NCI-H526 (cell line): Measurements from ENCODE around the gene NELFCD.
"Not testable (repeated sequence)": the region's sequence is repeated elsewhere in the genome, so short reads cannot be mapped to it uniquely, and the experiment has no call there.

ENCODE experiments used
- DNase-seq, 2 experiments: peaks; one replicate each; lab custom pipeline; 2025; lab: John Stamatoyannopoulos, UW

The NELFCD gene

GRCh38 chr20:58980711-58981627 lies at the start of gene NELFCD:
Gene NELFCD, plus strand, starts transcription at chr20:58981256. Its CDS starts 54 bp downstream, at chr20:58981310.
- peak; percentile 71 to 96 for DNase-seq

GRCh38 chr20:58932170-58932569 lies 48.9 kb upstream of the NELFCD start:
- DNase-seq = no peak

DNA sequence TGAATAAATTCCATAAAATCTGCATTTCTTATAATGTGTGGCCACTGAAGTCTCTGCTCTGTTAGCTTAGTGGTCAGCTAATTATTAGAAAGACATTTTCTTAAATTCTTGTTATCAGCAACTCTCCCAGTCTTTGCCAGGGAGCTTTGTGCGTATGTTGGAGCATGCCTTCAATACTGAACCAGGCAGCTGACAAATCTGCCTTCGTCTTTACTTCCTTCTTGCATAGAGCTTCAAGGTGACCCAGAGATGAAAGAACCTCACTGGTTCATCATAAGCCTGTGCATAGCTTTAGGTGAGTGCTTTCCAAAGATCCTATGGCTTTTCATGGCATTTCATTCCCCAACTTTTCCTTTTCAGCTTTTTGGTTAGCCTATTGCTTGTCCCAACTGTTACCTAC lies 43.0 kb upstream of the NELFCD start:
- no peak for DNase-seq

- DNase-seq = no peak
Measured at GRCh38 chr20:58938541-58938940, 42.5 kb upstream of the NELFCD start.

- DNase-seq = no peak
Measured at GRCh38 chr20:58941471-58941870, 39.6 kb upstream of the NELFCD start.

DNA sequence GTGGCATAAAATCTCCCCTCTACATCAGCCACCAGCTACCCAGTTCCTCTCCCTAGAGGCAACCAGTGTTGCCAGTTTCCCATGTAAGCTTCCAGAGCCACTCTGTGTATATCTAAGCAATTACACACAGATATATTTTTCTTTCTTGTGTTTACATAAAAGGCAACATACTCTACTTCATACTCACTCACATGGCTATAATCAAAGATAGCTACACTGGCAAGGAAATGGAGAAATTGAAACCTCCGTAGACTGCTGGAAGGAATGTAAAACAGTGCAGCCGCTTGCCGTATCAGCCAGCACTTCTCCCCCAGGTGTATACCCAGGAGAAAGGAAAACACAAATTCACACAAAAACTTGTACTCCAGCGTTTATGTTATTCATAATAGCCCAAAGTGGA lies 38.5 kb upstream of the NELFCD start:
- DNase-seq = no peak

DNA sequence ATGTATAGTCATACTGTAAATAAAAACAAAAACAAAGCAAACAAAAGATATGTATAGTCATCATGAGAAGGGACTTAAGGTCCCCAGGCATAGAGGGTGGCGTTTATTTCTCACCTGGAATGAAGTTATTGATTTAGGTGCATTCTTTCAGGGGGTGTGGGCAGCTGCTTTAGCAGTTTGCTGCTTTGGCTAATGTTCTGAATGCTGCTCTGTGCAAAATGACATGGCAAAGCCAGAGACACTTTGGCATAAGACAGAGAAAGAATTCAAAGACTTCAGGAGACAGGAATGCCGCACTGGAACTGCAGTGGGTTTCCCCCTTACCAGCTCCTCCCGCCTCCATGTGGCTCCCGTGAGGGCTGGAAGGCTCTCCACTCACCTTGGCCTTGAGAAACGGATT lies 36.4 kb upstream of the NELFCD start:
- no peak for DNase-seq

DNA sequence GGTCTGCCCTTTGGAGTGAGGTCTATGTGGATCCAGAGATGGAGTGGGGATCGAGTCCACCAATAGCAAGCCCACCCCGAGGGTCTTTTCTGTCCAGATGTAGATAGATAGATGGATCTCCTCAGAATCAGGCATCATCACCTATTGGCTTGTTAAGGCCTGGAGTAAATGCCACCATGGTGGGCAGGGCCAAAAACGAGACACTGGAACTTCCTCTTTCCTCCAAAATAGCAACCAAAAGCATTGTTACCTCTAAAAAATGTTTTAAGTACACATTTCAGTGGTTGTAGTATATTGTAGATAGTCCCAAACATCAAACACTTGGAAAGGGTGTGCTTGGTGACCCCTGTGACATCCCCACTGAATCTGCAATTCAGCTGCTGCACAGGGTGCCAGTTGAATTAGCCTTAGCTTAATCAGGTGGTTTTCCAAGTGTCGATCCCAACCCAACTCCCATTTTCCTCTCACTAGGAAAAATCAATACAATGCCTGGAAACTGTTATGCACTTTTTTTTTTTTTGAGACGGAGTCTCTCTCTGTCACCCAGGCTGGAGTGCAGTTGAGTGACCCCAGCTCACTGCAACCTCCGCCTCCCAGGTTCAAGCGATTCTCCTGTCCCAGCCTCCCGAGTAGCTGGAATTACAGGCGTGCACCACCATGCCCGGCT lies 35.0 kb upstream of the NELFCD start:
- no peak for DNase-seq

- DNase-seq = not testable (repeated sequence)
Measured at GRCh38 chr20:58947797-58948388, 33.2 kb upstream of the NELFCD start.

GRCh38 chr20:58950603-58951002 lies 30.5 kb upstream of the NELFCD start:
- DNase-seq = no peak

DNA sequence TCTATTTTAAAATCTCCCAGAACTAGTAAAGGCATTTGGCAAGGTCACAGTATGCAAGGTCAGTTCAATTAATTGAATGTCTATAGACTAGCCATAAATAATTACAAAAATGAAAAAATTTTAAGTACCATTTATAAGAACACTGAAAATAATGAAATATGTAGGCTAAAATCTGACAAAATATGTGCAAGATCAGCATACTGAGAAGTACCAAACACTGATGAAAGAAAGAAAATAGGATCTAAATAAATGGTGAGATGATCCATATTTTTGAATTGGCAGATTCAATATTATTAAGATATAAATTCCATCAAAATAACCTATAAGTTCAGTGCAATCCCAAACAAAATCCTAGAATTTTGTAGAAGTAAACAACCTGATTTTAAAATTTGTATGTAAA lies 28.0 kb upstream of the NELFCD start:
- DNase-seq = no peak

DNA sequence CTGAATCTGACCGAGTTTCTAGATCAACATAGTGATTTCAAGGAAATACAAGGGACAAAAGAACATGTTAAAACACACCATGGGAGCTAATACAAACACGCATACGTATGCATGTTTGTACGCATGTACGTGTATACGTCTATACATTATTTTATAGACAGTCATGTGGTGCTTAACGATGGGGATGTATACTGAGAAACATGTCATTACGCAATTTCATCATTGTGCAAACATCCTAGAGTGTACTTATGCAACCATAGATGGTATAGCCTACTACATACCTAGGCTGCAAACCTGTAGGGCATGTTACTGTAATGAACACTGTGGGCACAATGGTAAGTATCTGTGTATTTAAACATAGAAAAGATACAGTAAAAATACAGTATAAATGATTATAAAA lies 25.0 kb upstream of the NELFCD start:
- DNase-seq = no peak

- no peak for DNase-seq
Measured at GRCh38 chr20:58959652-58960051, 21.4 kb upstream of the NELFCD start.

DNA sequence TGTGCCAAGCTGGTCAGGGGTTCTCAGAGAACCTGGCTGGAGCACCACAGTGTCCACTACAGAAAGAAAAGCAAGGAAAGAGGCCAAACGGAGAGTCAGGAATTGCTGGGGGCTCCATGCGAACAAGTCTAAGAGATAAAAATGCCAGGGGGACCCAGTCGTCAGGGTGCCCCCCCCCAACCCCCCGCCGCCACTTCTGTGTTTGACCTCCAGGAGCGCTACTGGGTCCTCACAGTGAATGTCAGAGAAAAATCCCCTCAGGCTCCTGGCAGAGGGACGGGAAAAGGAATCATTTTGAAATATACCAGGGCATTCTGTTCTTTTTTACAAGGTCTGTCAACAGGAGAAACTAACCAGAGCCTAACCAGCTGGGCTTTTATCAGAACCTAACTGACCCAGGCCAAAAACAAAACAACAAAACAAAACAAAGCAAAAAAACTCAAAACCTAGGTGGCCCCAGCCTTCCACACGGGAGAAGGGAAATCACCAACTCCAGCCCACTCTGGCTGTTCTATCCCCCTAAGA lies 17.9 kb upstream of the NELFCD start:
- DNase-seq = no peak

DNA sequence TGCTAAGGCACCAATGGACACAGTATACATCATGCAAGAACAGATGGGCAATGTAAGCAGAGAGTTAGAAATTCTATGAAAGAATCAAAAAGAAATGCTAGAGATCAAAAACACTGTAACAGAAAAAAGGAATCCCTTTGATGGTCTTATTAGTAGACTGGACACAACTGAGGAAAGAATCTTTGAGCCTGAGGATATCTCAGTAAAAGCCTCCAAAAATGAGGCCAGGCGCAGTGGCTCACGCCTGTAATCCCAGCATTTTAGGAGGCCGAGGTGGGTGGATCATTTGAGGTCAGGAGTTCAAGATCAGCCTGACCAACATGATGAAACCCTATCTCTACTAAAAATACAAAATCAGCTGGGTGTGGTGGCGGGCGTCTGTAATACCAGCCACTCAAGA lies 17.1 kb upstream of the NELFCD start:
- not testable (repeated sequence) for DNase-seq

- DNase-seq = no peak
Measured at GRCh38 chr20:58965270-58966064, 15.6 kb upstream of the NELFCD start.

DNA sequence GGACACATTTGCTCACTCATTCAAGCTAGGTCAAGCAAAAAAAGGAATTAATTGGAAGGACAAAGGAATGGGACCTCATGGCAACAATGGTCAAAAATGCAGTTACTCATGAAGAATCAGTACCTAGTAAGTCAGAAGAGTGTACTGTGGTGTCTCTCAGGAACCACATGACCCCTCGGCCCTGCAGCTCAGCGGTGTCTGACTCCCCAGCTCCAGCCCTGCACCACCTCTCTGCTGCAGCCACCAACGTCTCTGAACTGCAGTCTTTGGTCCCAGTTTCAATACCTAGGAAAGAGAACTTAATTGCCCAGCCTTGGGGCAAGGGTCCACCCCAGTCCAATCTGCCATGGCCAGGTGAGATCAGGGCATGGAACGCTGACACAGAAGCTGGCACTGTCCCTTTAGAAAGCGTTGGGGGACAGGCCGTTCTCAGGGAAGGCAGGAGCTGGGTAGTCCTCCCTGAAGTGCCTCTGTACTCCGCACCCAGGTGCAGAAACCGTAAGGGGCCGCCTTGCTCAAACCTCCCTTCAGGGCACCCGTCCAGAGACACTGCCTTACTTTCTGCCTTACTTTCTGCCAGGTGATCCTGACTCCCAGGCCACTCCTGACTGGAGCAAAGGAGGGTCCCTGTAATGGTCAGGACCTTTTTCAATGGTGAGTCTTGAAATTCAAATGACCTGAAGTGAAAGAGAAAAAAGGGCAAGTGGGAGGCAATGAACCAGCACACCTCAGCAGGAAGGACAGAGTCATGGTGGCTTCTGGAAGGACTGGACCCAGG lies 13.2 kb upstream of the NELFCD start:
- no peak for DNase-seq

GRCh38 chr20:58969439-58969838 lies 11.6 kb upstream of the NELFCD start:
- no peak for DNase-seq

DNA sequence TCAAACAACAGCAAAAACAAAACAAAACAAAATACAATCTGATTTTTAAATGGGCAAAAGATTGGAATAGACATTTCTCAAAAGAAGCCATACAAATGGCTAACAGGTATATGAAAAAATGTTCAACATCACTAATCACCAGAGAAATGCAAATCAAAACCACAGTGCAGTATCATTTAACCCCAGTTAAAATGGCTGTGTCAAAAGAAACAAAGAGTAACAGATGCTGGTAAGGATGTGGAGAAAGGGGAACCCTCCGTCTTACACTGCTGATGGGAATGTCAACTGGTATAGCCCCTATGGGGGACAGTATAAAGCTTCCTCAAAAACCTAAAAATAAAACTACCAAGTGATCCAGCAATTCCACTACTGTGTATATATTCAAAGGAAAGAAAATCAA lies 10.9 kb upstream of the NELFCD start:
- DNase-seq = peak; percentile 6 to 53

DNA sequence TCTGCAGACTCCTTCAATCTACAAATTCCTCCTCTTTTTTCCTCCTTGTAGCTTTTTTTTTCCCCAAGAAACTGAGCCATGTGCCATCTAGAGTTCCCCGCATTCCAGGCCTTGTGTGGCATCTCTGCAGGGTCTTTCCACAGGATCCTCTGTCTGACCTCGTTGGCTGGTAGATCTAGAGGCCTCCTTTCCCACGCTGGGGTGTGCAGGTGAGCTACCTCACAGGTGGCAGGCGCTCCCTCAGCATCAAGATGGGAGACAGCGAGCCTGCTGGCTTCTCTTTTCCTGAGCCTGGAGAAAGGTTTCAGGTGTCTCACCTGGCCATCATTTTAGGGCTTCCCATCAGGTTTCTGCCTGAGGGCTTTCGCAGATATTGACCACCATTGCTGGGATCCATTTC lies 9.6 kb upstream of the NELFCD start:
- no peak for DNase-seq

GRCh38 chr20:58973179-58973578 lies 7.9 kb upstream of the NELFCD start:
- DNase-seq = no peak
